Right atrium auricular region (tissue), 2 donors: ENCODE data around the gene MORN4. TPM values are rescaled to one million over a fixed set of nuclear protein-coding genes. Genes with fewer than 3 reads are reported as not detected.
A peak's percentile ranks its signal among the peaks of the same experiment; 100 is the strongest.

Source experiments
- DNase-seq: peaks from one replicate; pipeline ENCODE4 v3.0.0-alpha.2; 2019; ENCODE audit warnings: low spot score
- H3K27ac ChIP-seq, 2 donors: fragments of 200-600 bp; sonication (generic); 1 replicate in 1 of 2; 2 replicates in 1 of 2; pipeline ENCODE4 v1.5.1; 2016 to 2019
- H3K27me3 ChIP-seq, 2 donors: fragments of 200-600 bp; sonication (generic); one replicate each; pipeline versions ENCODE4 v1.5.1 to v1.6.0; 2017 to 2019
- H3K36me3 ChIP-seq: fragments of 200-600 bp; sonication (generic); one replicate; pipeline ENCODE4 v1.5.1; 2016
- H3K4me1 ChIP-seq, 2 donors: fragments of 200-600 bp; sonication (generic); one replicate each; pipeline versions ENCODE4 v1.5.1 to v1.6.0; 2017 to 2019
- H3K4me3 ChIP-seq, 2 donors: fragments of 200-600 bp; sonication (generic); 1 replicate in 1 of 2; 2 replicates in 1 of 2; pipeline ENCODE4 v1.5.1; 2017 to 2019; ENCODE audit warnings: mild to moderate bottlenecking in 1 of 2, moderate library complexity in 1 of 2
- H3K9me3 ChIP-seq, 2 donors: fragments of 200-600 bp; sonication (generic); one replicate each; pipeline ENCODE4 v1.5.1; 2019
- total RNA-seq, 2 donors: library from RNA; depleted of rRNA; stranded (reverse); fragments of >200 nt; gene quantifications; one replicate each; pipeline ENCODE4 v1.1.0, GENCODE V29; 2016
- TF ChIP-seq, protein P1 (sequence below), 2 donors: fragments of 200-600 bp; sonication (generic); IDR thresholded peaks; one replicate each; pipeline ENCODE4 v1.5.1; 2019; ENCODE audit warnings: antibody characterized with exemption in 2 of 2

MORN4 gene
- total RNA-seq, 2 donors from 2014 or later = 15.6 to 27.0 TPM

- Histone ChIP-seq H3K27ac (no peak overlapping the region), H3K9me3 (no peaks in the 10 kb centered on the region), H3K4me1 (peaks cover 0 to 29% of the 10 kb centered on the region in 2 donors), H3K4me3 (no peak overlapping the region), H3K36me3 (no peaks in the 10 kb centered on the region), H3K27me3 (no peaks in the 10 kb centered on the region)
- TF ChIP-seq, protein P1, sequence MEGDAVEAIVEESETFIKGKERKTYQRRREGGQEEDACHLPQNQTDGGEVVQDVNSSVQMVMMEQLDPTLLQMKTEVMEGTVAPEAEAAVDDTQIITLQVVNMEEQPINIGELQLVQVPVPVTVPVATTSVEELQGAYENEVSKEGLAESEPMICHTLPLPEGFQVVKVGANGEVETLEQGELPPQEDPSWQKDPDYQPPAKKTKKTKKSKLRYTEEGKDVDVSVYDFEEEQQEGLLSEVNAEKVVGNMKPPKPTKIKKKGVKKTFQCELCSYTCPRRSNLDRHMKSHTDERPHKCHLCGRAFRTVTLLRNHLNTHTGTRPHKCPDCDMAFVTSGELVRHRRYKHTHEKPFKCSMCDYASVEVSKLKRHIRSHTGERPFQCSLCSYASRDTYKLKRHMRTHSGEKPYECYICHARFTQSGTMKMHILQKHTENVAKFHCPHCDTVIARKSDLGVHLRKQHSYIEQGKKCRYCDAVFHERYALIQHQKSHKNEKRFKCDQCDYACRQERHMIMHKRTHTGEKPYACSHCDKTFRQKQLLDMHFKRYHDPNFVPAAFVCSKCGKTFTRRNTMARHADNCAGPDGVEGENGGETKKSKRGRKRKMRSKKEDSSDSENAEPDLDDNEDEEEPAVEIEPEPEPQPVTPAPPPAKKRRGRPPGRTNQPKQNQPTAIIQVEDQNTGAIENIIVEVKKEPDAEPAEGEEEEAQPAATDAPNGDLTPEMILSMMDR (IDR thresholded peaks at IDR 0.05) = no peak
- DNase-seq = no peak
Measured at GRCh38 chr10:97590748-97591495, 42.4 kb downstream of the MORN4 start.

GRCh38 chr10:97590082-97590747, 43.1 kb downstream of the MORN4 start:
- Histone ChIP-seq H3K9me3 (no peaks in the 10 kb centered on the region), H3K27me3 (no peaks in the 10 kb centered on the region), H3K4me3 (no peak overlapping the region), H3K36me3 (no peaks in the 10 kb centered on the region), H3K4me1 (peaks cover 0 to 29% of the 10 kb centered on the region in 2 donors), H3K27ac (no peak overlapping the region)
- no peak for DNase-seq
- TF ChIP-seq, protein P1 (IDR thresholded peaks at IDR 0.05) = no peak

DNA sequence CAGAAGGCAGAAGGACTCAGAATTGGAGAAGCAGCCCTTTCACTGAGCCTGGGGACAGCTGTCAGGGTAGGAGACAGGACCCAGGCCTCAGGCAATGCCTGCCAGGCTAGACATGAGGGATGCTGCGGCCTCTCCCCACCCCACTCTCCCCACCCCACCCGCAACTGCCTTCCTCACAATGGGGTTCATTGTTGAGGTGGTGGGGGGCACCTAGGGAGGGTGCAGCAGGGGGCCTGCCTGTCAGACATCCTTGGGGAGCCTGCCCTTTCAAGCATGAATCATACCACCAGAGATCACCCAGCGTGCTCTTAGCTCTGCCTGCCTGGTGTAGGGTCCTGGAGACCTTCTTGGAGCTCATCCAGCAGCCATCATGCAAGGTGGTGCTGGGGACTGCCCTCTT, 43.8 kb downstream of the MORN4 start, which contains the start of gene C10orf62:
C10orf62 (plus strand) TSS at position 243 of the 400 bp plus-strand sequence. CDS start 177 bp downstream, outside the sequence.
- Histone ChIP-seq H3K27me3 (no peaks in the 10 kb centered on the region), H3K9me3 (no peaks in the 10 kb centered on the region), H3K36me3 (no peaks in the 10 kb centered on the region), H3K4me3 (no peak within 1 kb of the TSS), H3K4me1 (peaks cover 0 to 30% of the 10 kb centered on the region in 2 donors), H3K27ac (no peak within 1 kb of the TSS)
- TF ChIP-seq, protein P1 (IDR thresholded peaks at IDR 0.05) = no peak
- DNase-seq = no peak

DNA sequence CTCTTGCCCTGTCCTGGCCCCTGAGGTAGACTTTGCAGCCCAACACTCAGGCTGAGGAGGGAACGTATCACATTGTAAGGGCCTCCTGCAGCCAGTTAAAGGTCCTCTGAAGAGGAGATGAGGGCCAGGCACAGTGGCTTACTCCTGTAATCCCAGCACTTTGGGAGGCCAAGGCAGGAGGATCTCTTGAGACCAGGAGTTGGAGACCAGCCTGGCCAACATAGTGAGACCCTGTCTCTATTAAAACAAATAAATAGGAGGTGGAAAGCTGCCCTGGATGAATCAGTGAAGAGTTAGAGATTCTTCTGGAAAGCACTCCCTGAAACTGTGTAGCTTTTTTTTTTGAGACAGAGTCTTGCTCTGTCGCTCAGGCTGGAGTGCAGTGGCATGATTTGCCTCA, 46.1 kb downstream of the MORN4 start:
- TF ChIP-seq, protein P1 (IDR thresholded peaks at IDR 0.05) = no peak
- peaks cover 0 to 35% of the 10 kb centered on the region in 2 donors for H3K4me1 ChIP-seq
- H3K27me3 ChIP-seq = no peaks in the 10 kb centered on the region
- no peak for DNase-seq
- no peak overlapping the region for H3K4me3 ChIP-seq
- H3K36me3 ChIP-seq = no peaks in the 10 kb centered on the region
- H3K9me3 ChIP-seq = no peaks in the 10 kb centered on the region
- H3K27ac ChIP-seq = peak overlapping the region; percentile 81 to 92

DNA sequence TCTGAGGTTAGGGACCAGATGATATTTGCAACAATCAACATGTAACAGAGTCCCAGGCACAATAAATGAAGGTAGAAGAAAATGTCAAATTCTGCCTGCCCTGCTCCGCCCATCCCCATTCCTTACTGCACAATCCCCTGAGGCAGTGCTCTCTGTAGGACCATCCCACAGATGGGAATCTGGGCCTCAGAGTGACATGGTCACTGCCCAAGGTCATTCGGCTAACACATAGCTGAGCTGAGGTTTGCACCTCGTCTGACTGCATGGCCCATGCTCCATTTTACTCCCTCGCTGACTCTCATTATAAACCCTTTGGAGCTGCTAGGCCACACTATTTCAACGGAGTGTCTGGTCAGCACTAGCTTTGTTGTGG, 47.9 kb downstream of the MORN4 start:
- TF ChIP-seq, protein P1 (IDR thresholded peaks at IDR 0.05) = no peak
- Histone ChIP-seq H3K9me3 (no peaks in the 10 kb centered on the region), H3K4me1 (peaks cover 0 to 35% of the 10 kb centered on the region in 2 donors), H3K27me3 (no peaks in the 10 kb centered on the region), H3K4me3 (no peak overlapping the region), H3K36me3 (no peaks in the 10 kb centered on the region), H3K27ac (peak overlapping the region; percentile 81 to 92)
- DNase-seq = no peak
